Muscle of leg (tissue), 11 donors: Measurements from ENCODE around the gene TCERG1. TPM values are rescaled to one million over a fixed set of nuclear protein-coding genes. Genes with fewer than 3 reads are reported as not detected.

Experiments
- DNase-seq: peaks from one replicate; pipeline ENCODE4 v3.0.0; 2013
- H3K27ac ChIP-seq: one replicate; pipeline ENCODE4 v1.5.1; 2013; ENCODE audit warnings: mild to moderate bottlenecking, low read length, control low read depth
- H3K27me3 ChIP-seq: one replicate; pipeline ENCODE4 v1.6.1; 2013; ENCODE audit warnings: low read length; ENCODE audit not compliant: control insufficient read depth, insufficient read depth
- H3K36me3 ChIP-seq: one replicate; pipeline ENCODE4 v1.6.1; 2013; ENCODE audit warnings: low read length; ENCODE audit not compliant: control insufficient read depth, insufficient read depth
- H3K4me1 ChIP-seq: one replicate; pipeline ENCODE4 v1.6.1; 2013; ENCODE audit warnings: low read length; ENCODE audit not compliant: control insufficient read depth, insufficient read depth
- H3K4me3 ChIP-seq: one replicate; pipeline ENCODE4 v1.5.1; 2013; ENCODE audit warnings: low read length, control low read depth
- H3K9me3 ChIP-seq: replicated peaks from 2 replicates; pipeline ENCODE4 v1.6.1; 2013; ENCODE audit warnings: low read depth, low read length; ENCODE audit not compliant: control insufficient read depth
- WGBS: methylation state at CpG from one replicate; pipeline ENCODE4 v1.1.5; 2013; ENCODE audit warnings: missing lambda C conversion rate; ENCODE audit not compliant: insufficient coverage; 5-methylcytosine and 5-hydroxymethylcytosine counted together
- polyA plus RNA-seq, 8 donors: library from polyadenylated mRNA; unstranded; fragments of 120-200 nt; gene quantifications; one replicate each; pipeline versions ENCODE4 v1.2.1 to v1.2.3, GENCODE V29; 2013; ENCODE audit warnings: inconsistent platforms in 1 of 8, low replicate concordance in 1 of 8; ENCODE audit not compliant: insufficient read length in 8 of 8, insufficient read depth in 1 of 8
- total RNA-seq: library from RNA; stranded (reverse); fragments of 120-200 nt; gene quantifications from one replicate; pipeline ENCODE4 v1.2.4, GENCODE V29; 2013

TCERG1 gene
- total and polyA plus RNA-seq, 9 donors, result 46.8 to 93.3 (median 60.4) TPM

DNA sequence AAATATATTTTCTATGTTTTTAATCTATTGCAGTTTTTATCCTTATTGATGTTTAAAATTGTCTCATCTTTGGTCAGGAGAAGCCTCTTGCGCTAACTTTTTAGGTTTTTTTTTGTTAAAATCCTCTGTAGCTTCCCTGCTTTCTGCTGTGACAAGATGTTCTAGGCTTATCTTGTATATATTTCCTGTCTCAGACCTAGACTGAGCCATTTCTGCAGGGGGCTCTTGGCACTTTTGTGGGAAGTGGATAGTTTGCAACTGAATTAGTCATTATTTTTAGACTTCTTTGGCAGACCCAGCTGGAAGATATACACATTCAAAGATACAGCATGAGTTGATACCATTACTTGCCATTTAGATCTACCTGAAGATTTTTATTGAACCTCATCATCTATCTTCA is 28.8 kb downstream of the TCERG1 start:
- Histone ChIP-seq H3K36me3 (peaks cover 42% of the 10 kb centered on the region), H3K9me3 (no peaks in the 10 kb centered on the region), H3K27ac (no peak overlapping the region), H3K27me3 (no peaks in the 10 kb centered on the region), H3K4me1 (no peaks in the 10 kb centered on the region), H3K4me3 (no peak overlapping the region)
- no peak for DNase-seq
- WGBS, result no CpG with 5 or more reads among the region's 1 CpG

DNA sequence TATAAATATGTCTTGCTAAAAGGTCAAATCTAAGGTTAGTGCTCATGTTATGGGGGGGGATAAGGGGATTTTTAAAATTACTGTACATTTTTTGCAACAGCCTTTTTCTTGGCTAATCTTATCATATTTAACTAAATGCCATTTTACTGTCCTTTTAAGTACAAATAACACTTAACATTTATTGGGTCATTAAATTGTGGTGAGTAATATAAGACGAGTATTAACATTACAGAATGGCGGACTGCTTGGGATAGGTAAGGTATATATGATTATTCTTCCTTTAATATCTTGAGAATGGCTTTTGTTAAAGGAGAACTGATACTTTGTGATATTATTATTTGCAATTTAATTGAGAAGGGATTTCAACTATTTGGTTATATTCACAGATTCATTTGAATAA is 35.6 kb downstream of the TCERG1 start:
- H3K9me3 ChIP-seq, result no peaks in the 10 kb centered on the region
- no CpG with 5 or more reads among the region's 2 CpGs for WGBS
- H3K27ac ChIP-seq, result no peak overlapping the region
- no peaks in the 10 kb centered on the region for H3K4me1 ChIP-seq
- H3K36me3 ChIP-seq, result peaks cover 19% of the 10 kb centered on the region
- H3K27me3 ChIP-seq, result no peaks in the 10 kb centered on the region
- H3K4me3 ChIP-seq, result no peak overlapping the region
- DNase-seq, result no peak

DNA sequence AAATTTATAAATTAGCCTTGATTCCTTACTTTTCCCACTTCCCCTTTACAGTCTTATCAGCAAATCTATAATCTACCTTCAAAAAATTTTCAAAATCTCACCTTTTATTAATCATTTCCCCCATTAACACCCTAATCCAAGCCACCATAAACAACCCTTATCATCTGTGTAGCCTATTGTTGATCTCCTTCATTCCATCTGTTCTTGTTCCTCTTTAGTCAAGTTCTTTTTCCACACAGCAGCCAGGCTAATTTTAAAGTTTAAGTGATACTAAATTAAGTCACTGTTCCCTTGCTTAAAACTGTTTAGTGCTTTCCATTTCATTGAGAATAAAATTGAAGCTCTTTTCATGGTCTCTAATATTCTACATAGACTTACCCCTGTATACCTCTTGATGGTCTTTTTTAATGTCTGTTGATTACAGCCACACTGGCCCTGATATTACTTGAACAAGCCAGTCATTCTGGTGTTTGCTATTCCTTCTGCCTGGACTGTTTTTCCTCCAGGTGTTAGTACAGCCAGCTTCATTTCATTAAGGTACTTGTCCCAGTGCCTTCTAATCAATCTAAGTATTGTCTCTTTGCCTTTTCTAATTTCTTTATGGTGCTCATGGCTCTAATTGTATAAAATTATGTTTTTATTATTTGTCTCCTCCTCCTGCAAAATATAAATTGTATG is 37.7 kb downstream of the TCERG1 start:
- Histone ChIP-seq H3K27ac (no peak overlapping the region), H3K9me3 (no peaks in the 10 kb centered on the region), H3K36me3 (peaks cover 18% of the 10 kb centered on the region), H3K27me3 (no peaks in the 10 kb centered on the region), H3K4me3 (no peak overlapping the region), H3K4me1 (no peaks in the 10 kb centered on the region)
- DNase-seq, result no peak

DNA sequence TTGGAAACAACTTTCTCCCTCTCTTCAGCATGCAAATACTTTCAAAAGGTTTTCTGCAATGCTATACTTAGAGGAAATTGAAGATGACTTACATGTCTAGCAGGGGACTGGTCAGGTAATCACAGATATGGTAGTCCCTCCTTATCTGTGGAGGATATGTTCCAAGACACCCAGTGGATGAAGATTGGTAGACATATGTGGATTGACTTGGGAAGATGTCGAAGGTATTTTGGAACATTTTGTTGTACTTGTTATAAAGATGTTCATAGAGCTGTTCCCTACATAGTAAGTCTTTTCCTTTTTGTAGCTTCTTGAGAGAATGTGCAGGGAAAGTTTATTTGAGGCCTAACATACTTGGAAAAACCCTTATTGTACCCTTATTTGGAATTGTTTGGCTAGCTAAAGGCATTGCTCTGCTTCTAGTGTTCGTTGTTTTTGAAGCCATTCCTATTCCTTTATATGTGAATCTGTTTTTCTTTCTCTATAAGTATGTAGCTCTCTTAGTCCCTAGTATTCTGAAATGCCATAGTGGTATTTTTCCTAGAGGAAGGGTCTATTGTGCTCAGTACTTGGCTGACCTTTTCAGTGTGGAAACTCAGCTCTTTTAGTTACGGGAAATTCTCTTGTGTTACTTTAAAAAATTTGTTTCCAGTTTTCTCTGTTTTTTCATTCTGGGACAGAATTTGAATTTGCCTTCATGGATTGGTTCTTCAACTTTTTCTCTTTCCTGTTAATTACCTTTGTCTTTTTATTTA is 43.1 kb downstream of the TCERG1 start:
- H3K27ac ChIP-seq, result no peak overlapping the region
- no peak overlapping the region for H3K4me3 ChIP-seq
- no CpG with 5 or more reads among the region's 3 CpGs for WGBS
- H3K36me3 ChIP-seq, result peaks cover 8% of the 10 kb centered on the region
- no peak for DNase-seq
- no peaks in the 10 kb centered on the region for H3K9me3 ChIP-seq
- no peaks in the 10 kb centered on the region for H3K4me1 ChIP-seq
- no peaks in the 10 kb centered on the region for H3K27me3 ChIP-seq

DNA sequence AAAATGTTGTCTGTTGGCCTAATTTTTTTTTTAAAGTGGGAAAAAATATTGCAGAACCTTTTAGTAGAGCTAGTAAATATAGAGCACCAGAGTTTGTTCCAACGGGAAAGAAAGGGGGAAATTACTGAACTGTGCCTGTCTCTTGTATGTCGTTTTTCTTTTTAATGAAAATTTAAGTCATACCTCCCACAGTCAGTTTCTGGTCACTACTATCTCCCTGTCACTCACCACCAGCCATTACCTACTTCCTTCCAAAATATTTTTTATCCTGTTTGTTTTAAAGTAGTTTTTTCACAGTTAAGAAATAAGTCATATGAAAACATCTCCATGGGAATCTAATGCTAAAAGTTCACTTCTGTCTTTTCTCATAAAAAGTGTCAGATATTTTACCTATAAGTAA is 47.5 kb downstream of the TCERG1 start:
- Histone ChIP-seq H3K27ac (no peak overlapping the region), H3K9me3 (no peaks in the 10 kb centered on the region), H3K4me1 (no peaks in the 10 kb centered on the region), H3K27me3 (no peaks in the 10 kb centered on the region), H3K4me3 (no peak overlapping the region), H3K36me3 (peaks cover 8% of the 10 kb centered on the region)
- no peak for DNase-seq
- WGBS, result no CpG with 5 or more reads among the region's 2 CpGs

DNA sequence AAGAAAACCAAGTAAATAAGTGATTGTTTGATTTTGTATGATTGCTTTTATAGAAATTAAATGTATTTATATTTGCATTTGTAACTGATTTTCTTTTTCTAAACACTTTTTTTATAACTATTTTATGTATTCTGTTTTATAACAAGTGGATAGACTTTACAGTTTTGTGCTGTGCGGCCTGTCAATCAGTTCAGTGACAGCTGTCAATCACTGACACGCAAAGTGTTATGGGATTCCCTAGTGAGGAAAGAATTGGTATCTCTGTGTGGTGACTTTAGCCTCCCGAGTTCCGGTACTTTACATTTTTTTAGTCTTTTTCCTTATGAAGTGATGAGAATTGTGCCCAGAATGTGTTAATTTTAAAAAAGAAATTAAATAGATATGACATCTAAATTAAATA is 52.5 kb downstream of the TCERG1 start:
- no peaks in the 10 kb centered on the region for H3K9me3 ChIP-seq
- no peak for DNase-seq
- no peaks in the 10 kb centered on the region for H3K4me1 ChIP-seq
- H3K36me3 ChIP-seq, result peaks cover 15% of the 10 kb centered on the region
- no peak overlapping the region for H3K4me3 ChIP-seq
- WGBS, result 90% methylated on average over 2 of the region's 4 CpGs
- H3K27me3 ChIP-seq, result no peaks in the 10 kb centered on the region
- H3K27ac ChIP-seq, result no peak overlapping the region

DNA sequence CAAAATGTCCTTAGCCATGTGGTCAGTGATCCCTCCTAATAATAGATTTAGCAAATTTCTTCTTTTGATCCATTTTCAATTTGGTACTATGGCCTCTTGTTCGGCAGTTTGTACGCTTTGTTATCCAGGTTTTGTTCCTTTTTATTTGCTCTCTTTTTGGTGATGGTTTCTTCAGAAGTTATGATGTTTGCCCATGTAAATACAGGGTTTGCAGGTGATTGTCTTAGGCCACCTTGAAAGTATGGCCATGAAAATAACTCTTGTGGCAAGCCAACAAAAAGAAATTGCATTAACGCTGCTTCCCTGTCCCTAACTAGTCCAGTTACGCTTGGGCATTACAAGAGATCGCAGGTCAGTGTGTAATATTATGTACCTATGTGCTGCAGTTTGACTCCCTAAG is 60.3 kb downstream of the TCERG1 start:
- no peaks in the 10 kb centered on the region for H3K4me1 ChIP-seq
- H3K27ac ChIP-seq, result no peak overlapping the region
- no peak for DNase-seq
- H3K9me3 ChIP-seq, result no peaks in the 10 kb centered on the region
- no peak overlapping the region for H3K4me3 ChIP-seq
- H3K36me3 ChIP-seq, result peaks cover 28% of the 10 kb centered on the region
- WGBS, result 100% methylated on average over 2 of the region's 5 CpGs
- no peaks in the 10 kb centered on the region for H3K27me3 ChIP-seq

DNA sequence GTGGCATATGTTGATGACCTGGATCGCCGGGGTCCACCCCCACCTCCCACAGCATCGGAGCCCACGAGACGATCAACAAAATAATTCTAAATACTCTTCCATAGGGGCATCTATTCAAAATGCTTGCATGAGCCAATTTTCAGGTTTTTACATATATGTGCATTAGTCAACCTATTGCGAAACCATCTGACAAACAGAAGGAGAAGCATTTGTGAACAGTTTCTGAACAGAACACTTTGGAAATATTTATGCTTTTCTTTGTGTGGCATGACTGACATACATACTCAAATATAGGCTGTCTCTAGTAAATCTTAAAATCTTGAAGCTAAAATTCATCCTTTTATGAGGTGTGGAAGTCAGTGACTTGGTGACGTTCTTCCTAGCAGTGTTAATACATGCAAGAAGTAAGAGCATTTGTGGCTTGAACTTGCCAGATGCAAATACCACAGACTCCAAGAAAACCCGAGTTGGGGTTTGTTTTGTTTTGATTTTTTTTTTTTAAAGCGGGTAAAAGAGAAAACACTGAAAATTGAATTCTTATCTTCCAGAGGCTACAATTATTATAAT is 63.5 kb downstream of the TCERG1 start:
- peaks cover 16% of the 10 kb centered on the region for H3K36me3 ChIP-seq
- WGBS, result no CpG with 5 or more reads among the region's 9 CpGs

DNA sequence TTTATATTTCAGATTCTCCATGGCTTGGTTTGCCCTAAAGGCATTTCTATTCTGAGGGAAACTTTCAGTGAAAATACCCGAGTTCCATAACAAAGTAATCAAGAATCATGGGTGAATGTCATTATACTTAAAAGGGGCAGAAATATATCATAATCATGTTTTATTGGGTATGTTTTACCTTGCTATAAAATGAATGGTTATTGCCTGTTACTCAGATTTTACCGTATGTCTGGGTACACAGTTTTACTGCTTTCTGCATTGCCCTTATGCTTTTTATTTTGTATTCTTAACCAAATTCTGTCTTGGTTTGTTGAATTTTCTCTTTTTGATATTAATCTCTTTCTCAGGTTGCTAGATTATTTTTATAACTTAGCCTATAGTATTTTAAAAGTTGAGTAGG is 66.3 kb downstream of the TCERG1 start:
- Histone ChIP-seq H3K4me3 (no peak overlapping the region), H3K4me1 (no peaks in the 10 kb centered on the region), H3K27me3 (no peaks in the 10 kb centered on the region), H3K36me3 (peaks cover 12% of the 10 kb centered on the region), H3K27ac (no peak overlapping the region), H3K9me3 (no peaks in the 10 kb centered on the region)
- WGBS, result no CpG with 5 or more reads among the region's 2 CpGs
- no peak for DNase-seq

More for the DNA sequence above, 63.5 kb downstream of the TCERG1 start:
- Histone ChIP-seq H3K27me3 (no peaks in the 10 kb centered on the region), H3K9me3 (no peaks in the 10 kb centered on the region), H3K27ac (no peak overlapping the region), H3K4me1 (no peaks in the 10 kb centered on the region), H3K4me3 (no peak overlapping the region)
- DNase-seq, result no peak

DNA sequence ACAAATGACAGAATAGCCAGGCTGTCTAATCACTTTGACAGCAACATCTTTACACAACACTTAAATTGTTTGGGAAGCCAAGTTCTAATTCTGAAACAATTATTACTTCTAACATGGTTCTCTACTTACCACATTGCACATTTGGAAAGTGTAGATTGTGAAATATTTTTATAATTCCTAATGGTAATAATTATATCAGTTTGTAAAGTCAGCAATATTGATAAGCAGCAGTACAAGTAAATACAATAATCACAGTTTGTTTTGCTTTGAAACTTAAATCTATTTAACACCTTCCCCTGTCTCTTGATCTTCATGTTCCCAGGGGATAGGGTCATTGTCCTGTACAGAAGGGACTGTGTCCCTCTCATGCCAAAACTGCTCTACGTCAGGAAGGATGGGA is 67.4 kb downstream of the TCERG1 start:
- peaks cover 11% of the 10 kb centered on the region for H3K36me3 ChIP-seq
- no peak overlapping the region for H3K27ac ChIP-seq
- H3K4me3 ChIP-seq, result no peak overlapping the region
- H3K4me1 ChIP-seq, result no peaks in the 10 kb centered on the region
- no peaks in the 10 kb centered on the region for H3K27me3 ChIP-seq
- WGBS, result no CpG with 5 or more reads among the region's 1 CpG
- no peaks in the 10 kb centered on the region for H3K9me3 ChIP-seq
- no peak for DNase-seq
